HepG2 (cell line): ENCODE data around the gene MSMB. TPM values are rescaled to one million over a fixed set of nuclear protein-coding genes. Genes with fewer than 3 reads are reported as not detected.
A peak's percentile ranks its signal among the peaks of the same experiment; 100 is the strongest.

Experiments used
- ARNT ChIP-seq: fragments of 450-650 bp; IDR thresholded peaks from 2 replicates; pipeline ENCODE4 v1.6.1; 2017
- ATM ChIP-seq: fragments of 450-650 bp; IDR thresholded peaks from 2 replicates; pipeline ENCODE4 v1.7.1; 2017; ENCODE audit warnings: mild to moderate bottlenecking, borderline replicate concordance
- FOSL1 ChIP-seq: sonication (generic); formaldehyde crosslinking; IDR thresholded peaks from 2 replicates; pipeline ENCODE4 v1.9.0; 2021; ENCODE audit warnings: missing genetic modification reagents, borderline replicate concordance
- GATA4 ChIP-seq: sonication (generic); IDR thresholded peaks from 2 replicates; pipeline ENCODE4 v1.6.1; 2016; ENCODE audit warnings: antibody characterized with exemption, low read depth, borderline replicate concordance
- HOXA5 ChIP-seq: sonication (generic); formaldehyde crosslinking; IDR thresholded peaks from 2 replicates; pipeline ENCODE4 v1.4.0; 2020; ENCODE audit warnings: missing genetic modification reagents
- KAT2B ChIP-seq: fragments of 150-350 bp; IDR thresholded peaks from 2 replicates; pipeline ENCODE4 v1.6.1; 2014; ENCODE audit warnings: low read depth, low read length, borderline replicate concordance
- KLF12 ChIP-seq: sonication (generic); formaldehyde crosslinking; IDR thresholded peaks from 2 replicates; pipeline ENCODE4 v1.4.0; 2020; ENCODE audit warnings: missing genetic modification reagents, borderline replicate concordance
- NCOA5 ChIP-seq: sonication (generic); formaldehyde crosslinking; IDR thresholded peaks from 2 replicates; pipeline ENCODE4 v1.4.0; 2020; ENCODE audit warnings: missing genetic modification reagents
- SKI ChIP-seq: fragments of 450-650 bp; IDR thresholded peaks from one replicate; pipeline ENCODE4 v1.6.1; 2018; ENCODE audit warnings: mild to moderate bottlenecking; ENCODE audit not compliant: partially characterized antibody
- SMARCE1 ChIP-seq: fragments of 450-650 bp; IDR thresholded peaks from 2 replicates; pipeline ENCODE4 v1.6.1; 2017; ENCODE audit warnings: borderline replicate concordance
- SP140L ChIP-seq: sonication (generic); formaldehyde crosslinking; IDR thresholded peaks from 2 replicates; pipeline ENCODE4 v1.4.0; 2020; ENCODE audit warnings: missing genetic modification reagents, borderline replicate concordance
- SRSF9 ChIP-seq: fragments of 200-400 bp; formaldehyde crosslinking; IDR thresholded peaks from 2 replicates; pipeline ENCODE4 v1.6.1; 2018; ENCODE audit warnings: borderline replicate concordance, mild to moderate bottlenecking, low read depth, low read length; ENCODE audit not compliant: insufficient read depth, poor library complexity, severe bottlenecking
- ZBTB44 ChIP-seq: sonication (generic); formaldehyde crosslinking; IDR thresholded peaks from 2 replicates; pipeline ENCODE4 v1.4.0; 2020; ENCODE audit warnings: missing genetic modification reagents
- ZEB1 ChIP-seq: IDR thresholded peaks from 2 replicates; pipeline ENCODE4 v1.6.1; 2012; ENCODE audit warnings: mild to moderate bottlenecking, low read depth, inconsistent platforms; ENCODE audit not compliant: insufficient replicate concordance
- ZHX1 ChIP-seq: sonication (generic); formaldehyde crosslinking; IDR thresholded peaks from 2 replicates; pipeline ENCODE4 v1.8.1; 2022; ENCODE audit warnings: low read depth, mild to moderate bottlenecking, missing genetic modification reagents
- ZNF20 ChIP-seq: sonication (generic); formaldehyde crosslinking; IDR thresholded peaks from 2 replicates; pipeline ENCODE4 v1.4.0; 2020; ENCODE audit warnings: mild to moderate bottlenecking, moderate library complexity, missing genetic modification reagents
- ZNF414 ChIP-seq: sonication (generic); formaldehyde crosslinking; IDR thresholded peaks from 2 replicates; pipeline ENCODE4 v1.5.0; 2020; ENCODE audit warnings: missing genetic modification reagents
- ZNF563 ChIP-seq: sonication (generic); formaldehyde crosslinking; IDR thresholded peaks from 2 replicates; pipeline ENCODE4 v1.8.0; 2022; ENCODE audit warnings: mild to moderate bottlenecking, moderate library complexity, missing genetic modification reagents
- ZNF607 ChIP-seq: sonication (generic); formaldehyde crosslinking; IDR thresholded peaks from 2 replicates; pipeline ENCODE4 v1.5.1; 2020; ENCODE audit warnings: missing genetic modification reagents, mild to moderate bottlenecking, borderline replicate concordance
- ZSCAN30 ChIP-seq: sonication (generic); formaldehyde crosslinking; IDR thresholded peaks from 2 replicates; pipeline ENCODE4 v1.5.0; 2020; ENCODE audit warnings: mild to moderate bottlenecking, missing genetic modification reagents
- polyA plus RNA-seq, 8 experiments: library from polyadenylated mRNA; depleted of rRNA in 3 of 8; stranded (reverse) in 7 of 8; unstranded in 1 of 8; fragments of >200 nt; fragmentation: Illumina TruSeq in 4 of 8; extraction: Trizol in 4 of 8; gene quantifications; 2 replicates each; pipeline versions ENCODE4 v1.2.1 to v1.2.3, GENCODE V29; 2011 to 2016; ENCODE audit warnings: low read depth in 4 of 8, missing spikeins in 1 of 8, mixed read lengths in 1 of 8; ENCODE audit not compliant: insufficient read depth in 1 of 8
- total RNA-seq, 5 experiments: library from RNA; depleted of rRNA; stranded (reverse); fragments of >200 nt; fragmentation: Illumina TruSeq; extraction: Trizol; gene quantifications; 2 replicates each; pipeline ENCODE4 v1.2.3, GENCODE V29; 2016; ENCODE audit warnings: low read depth in 1 of 5
- TF ChIP-seq, protein P1 (sequence below): sonication (generic); formaldehyde crosslinking; IDR thresholded peaks from 2 replicates; pipeline ENCODE4 v1.5.0; 2020; ENCODE audit warnings: mild to moderate bottlenecking, missing genetic modification reagents
- TF ChIP-seq, protein P2 (sequence below): sonication (generic); formaldehyde crosslinking; IDR thresholded peaks from 2 replicates; pipeline ENCODE4 v1.4.0; 2020; ENCODE audit warnings: mild to moderate bottlenecking, missing genetic modification reagents

The MSMB gene
- total and polyA plus RNA-seq, 2 of the 13 experiments (the other 11 are each of a cell fraction or from before 2014, with no cell fraction given), result 0.84 TPM; not detected in 1

DNA sequence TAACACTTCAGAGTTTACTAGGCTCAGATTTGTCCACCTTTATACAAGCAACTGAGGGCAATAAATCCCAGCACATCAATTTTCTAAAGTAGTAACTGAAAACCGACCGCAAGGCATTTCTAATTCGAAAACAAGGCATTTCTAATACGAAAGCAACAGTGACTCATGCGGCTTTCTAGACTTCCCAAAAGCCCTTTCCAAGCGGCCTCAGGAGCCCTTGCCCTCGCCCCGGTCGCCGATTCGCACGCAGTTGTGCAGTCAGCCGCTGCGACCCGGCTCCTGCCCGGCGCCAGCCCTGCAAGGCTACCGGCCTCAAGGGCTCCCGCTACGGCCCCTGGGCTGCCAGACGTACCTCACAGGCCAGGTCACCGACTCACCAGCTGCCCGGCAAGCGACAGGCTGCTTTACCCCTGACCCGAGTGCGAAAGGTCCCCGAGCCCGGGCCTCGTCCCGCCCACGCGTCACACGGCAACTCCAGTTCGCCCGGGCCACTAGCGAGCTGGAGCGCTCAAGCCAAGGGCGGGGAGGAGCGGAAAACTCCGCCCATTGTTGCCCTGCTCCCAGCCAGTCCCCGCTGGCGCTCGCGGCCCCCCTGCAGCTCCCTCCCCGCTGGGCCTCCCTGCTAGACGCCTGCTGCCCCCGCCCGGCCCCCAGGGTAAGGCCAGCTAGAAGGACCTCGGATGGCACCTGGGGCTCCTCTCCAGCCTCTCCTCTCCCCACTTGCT is 22.9 kb downstream of the MSMB start (continued):
- TF ChIP-seq SKI (peak; percentile 88), SRSF9 (no peak), ZNF563 (CRISPR knock-in tag) (0 out of 2 replicates have a peak, but pooled peaks have one; percentile 35), FOSL1 (peak; percentile 33; the same call in 1 of the 2 replicates), ZSCAN30 (no peak), ARNT (no peak), KAT2B (no peak), ZNF414 (CRISPR knock-in tag) (peak; percentile 96), KLF12 (CRISPR knock-in tag) (peak; percentile 42; the same call in 1 of the 2 replicates), ZHX1 (CRISPR knock-in tag) (no peak), ZNF20 (CRISPR knock-in tag) (no peak), HOXA5 (peak; percentile 93), ZEB1 (peak; percentile 33), SMARCE1 (no peak), NCOA5 (no peak), SP140L (no peak), ZBTB44 (peak; percentile 63; the same call in 1 of the 2 replicates), ZNF607 (CRISPR knock-in tag) (0 out of 2 replicates have a peak, but pooled peaks have one; percentile 22), ATM (no peak), GATA4 (peak; percentile 78)
- TF ChIP-seq, protein P1, sequence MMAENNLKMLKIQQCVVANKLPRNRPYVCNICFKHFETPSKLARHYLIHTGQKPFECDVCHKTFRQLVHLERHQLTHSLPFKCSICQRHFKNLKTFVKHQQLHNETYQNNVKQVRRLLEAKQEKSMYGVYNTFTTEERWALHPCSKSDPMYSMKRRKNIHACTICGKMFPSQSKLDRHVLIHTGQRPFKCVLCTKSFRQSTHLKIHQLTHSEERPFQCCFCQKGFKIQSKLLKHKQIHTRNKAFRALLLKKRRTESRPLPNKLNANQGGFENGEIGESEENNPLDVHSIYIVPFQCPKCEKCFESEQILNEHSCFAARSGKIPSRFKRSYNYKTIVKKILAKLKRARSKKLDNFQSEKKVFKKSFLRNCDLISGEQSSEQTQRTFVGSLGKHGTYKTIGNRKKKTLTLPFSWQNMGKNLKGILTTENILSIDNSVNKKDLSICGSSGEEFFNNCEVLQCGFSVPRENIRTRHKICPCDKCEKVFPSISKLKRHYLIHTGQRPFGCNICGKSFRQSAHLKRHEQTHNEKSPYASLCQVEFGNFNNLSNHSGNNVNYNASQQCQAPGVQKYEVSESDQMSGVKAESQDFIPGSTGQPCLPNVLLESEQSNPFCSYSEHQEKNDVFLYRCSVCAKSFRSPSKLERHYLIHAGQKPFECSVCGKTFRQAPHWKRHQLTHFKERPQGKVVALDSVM (CRISPR knock-in tag), result peak; percentile 78
- TF ChIP-seq, protein P2, sequence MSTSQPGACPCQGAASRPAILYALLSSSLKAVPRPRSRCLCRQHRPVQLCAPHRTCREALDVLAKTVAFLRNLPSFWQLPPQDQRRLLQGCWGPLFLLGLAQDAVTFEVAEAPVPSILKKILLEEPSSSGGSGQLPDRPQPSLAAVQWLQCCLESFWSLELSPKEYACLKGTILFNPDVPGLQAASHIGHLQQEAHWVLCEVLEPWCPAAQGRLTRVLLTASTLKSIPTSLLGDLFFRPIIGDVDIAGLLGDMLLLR (CRISPR knock-in tag), result 0 out of 2 replicates have a peak, but pooled peaks have one; percentile 46
